DND-41 (cell line): Measurements from ENCODE around the gene EYA2.

Experiments
- ATAC-seq: fragments of 200-7000 bp; cut with Tn5 transposase; 3 replicates; pipeline ENCODE4 v1.9.1; 2021; ENCODE audit warnings: low read depth; ENCODE audit not compliant: insufficient read depth
- DNase-seq: peaks from one replicate; pipeline ENCODE4 v3.0.0-alpha.2; 2020
- H2AFZ ChIP-seq: 2 replicates; pipeline ENCODE4 v1.6.0; 2012; ENCODE audit warnings: low read depth, low read length
- H3K27ac ChIP-seq: 2 replicates; pipeline ENCODE4 v1.5.1; 2012; ENCODE audit warnings: low read length, inconsistent platforms
- H3K27me3 ChIP-seq: fragments of 200-600 bp; sonication (generic); 2 replicates; pipeline ENCODE4 v1.6.0; 2012; ENCODE audit warnings: low read length, mild to moderate bottlenecking, inconsistent platforms; ENCODE audit not compliant: insufficient read depth, poor library complexity
- H3K36me3 ChIP-seq: 2 replicates; pipeline ENCODE4 v1.5.1; 2012; ENCODE audit warnings: low read length, inconsistent platforms; ENCODE audit not compliant: insufficient read depth
- H3K4me1 ChIP-seq: 2 replicates; pipeline ENCODE4 v1.5.1; 2012; ENCODE audit warnings: mild to moderate bottlenecking, low read length; ENCODE audit not compliant: insufficient read depth
- H3K4me2 ChIP-seq: 2 replicates; pipeline ENCODE4 v1.6.0; 2012; ENCODE audit warnings: mild to moderate bottlenecking, moderate library complexity, low read length, inconsistent platforms; ENCODE audit not compliant: insufficient read depth
- H3K4me3 ChIP-seq, 2 experiments: fragments of 200-600 bp in 1 of 2; shearing (Covaris generic) in 1 of 2; 2 replicates each; pipeline ENCODE4 v1.5.1; 2012 to 2016; ENCODE audit warnings: inconsistent platforms in 2 of 2, low read length in 2 of 2, mild to moderate bottlenecking in 2 of 2, low read depth in 1 of 2, moderate library complexity in 1 of 2
- H3K79me2 ChIP-seq: 2 replicates; pipeline ENCODE4 v1.6.0; 2012; ENCODE audit warnings: low read length, inconsistent platforms; ENCODE audit not compliant: insufficient read depth
- H3K9ac ChIP-seq: 2 replicates; pipeline ENCODE4 v1.6.0; 2012; ENCODE audit warnings: low read depth, mild to moderate bottlenecking, inconsistent platforms, low read length, moderate library complexity
- H3K9me3 ChIP-seq: 2 replicates; pipeline ENCODE4 v1.5.1; 2012; ENCODE audit warnings: low read length, moderate library complexity, mild to moderate bottlenecking, inconsistent platforms; ENCODE audit not compliant: insufficient read depth, severe bottlenecking
- H4K20me1 ChIP-seq: 2 replicates; pipeline ENCODE4 v1.6.0; 2012; ENCODE audit warnings: low read length; ENCODE audit not compliant: insufficient read depth
- EZH2 ChIP-seq: IDR thresholded peaks from 3 replicates; pipeline ENCODE4 v1.6.1; 2012; ENCODE audit warnings: borderline replicate concordance, low read depth, mild to moderate bottlenecking, moderate library complexity, low read length, inconsistent platforms; ENCODE audit not compliant: severe bottlenecking
- TF ChIP-seq, protein P1 (sequence below): IDR thresholded peaks from 2 replicates; pipeline ENCODE4 v1.5.1; 2012; ENCODE audit warnings: borderline replicate concordance, low read length, moderate library complexity, mild to moderate bottlenecking; ENCODE audit not compliant: poor library complexity, severe bottlenecking; ENCODE audit errors: extremely low read depth

The EYA2 gene

DNA sequence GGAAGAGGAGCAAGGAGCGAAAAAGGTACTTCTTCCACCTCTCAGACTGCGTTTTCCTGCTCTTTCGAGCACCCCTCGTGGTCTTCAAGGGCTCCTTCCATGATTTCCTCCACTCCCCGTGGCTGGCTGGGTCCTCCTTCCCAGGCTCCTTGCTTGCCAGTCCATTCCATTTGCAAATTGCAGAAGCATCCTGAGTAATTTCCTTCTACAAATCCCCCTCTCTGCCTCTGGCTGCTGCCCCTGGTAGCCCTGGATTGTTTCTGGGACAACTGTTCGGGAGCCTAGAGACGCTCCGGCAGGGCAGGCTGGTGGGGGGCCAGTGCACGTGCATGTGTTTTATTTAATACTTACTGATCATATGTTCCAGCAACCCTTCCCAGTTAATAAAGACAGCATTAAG is 288.7 kb downstream of the EYA2 start:
- H3K79me2 ChIP-seq, result no peaks in the 10 kb centered on the region
- no peaks in the 10 kb centered on the region for H3K4me1 ChIP-seq
- no peaks in the 10 kb centered on the region for H3K9me3 ChIP-seq
- no peak overlapping the region for H3K4me3 ChIP-seq
- no peak overlapping the region for H3K9ac ChIP-seq
- no peak for TF ChIP-seq EZH2
- ATAC-seq (no peak), DNase-seq (no peak)
- no peaks in the 10 kb centered on the region for H4K20me1 ChIP-seq
- H3K4me2 ChIP-seq, result no peak overlapping the region
- peaks cover 3% of the 10 kb centered on the region for H3K27me3 ChIP-seq
- no peaks in the 10 kb centered on the region for H3K36me3 ChIP-seq
- H3K27ac ChIP-seq, result no peak overlapping the region
- H2AFZ ChIP-seq, result no peak overlapping the region

DNA sequence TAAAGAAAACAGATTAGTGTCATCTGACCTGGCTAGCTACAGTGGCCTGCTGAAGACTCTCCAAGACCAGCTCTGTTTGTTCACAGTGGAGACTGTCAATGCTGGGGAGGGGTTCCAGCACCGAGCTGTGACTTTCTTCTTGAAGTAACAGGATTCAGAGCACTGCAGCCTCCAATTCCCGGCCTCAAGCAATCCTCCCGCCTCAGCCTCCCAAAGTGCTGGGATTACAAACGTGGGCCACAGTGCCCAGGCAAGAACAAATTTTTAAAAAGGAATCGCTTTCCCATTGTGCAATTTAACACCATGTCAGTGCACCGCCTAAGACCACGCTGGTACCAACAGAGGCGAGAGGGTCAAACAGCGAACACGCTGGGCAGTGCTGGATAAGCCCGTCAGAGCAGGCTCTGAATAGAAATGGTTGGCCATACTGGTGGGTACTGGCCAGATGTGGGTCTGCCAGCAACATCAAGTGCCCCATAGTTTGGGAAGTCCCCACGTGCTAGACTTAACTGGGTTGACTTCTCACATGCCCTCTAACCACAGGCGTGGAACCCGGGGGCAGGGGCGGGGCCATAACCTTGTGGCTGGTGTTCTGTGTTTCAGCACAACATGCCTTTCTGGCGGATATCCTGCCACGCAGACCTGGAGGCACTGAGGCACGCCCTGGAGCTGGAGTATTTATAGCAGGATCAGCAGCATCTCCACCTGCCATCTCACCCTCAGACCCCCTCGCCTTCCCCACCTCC is 293.0 kb downstream of the EYA2 start:
- Histone ChIP-seq H3K4me1 (no peaks in the 10 kb centered on the region), H4K20me1 (no peaks in the 10 kb centered on the region), H3K36me3 (no peaks in the 10 kb centered on the region), H3K4me3 (no peak overlapping the region), H3K4me2 (no peak overlapping the region), H3K9ac (no peak overlapping the region), H3K79me2 (no peaks in the 10 kb centered on the region), H3K9me3 (no peaks in the 10 kb centered on the region), H3K27ac (no peak overlapping the region), H3K27me3 (peaks cover 10% of the 10 kb centered on the region), H2AFZ (no peak overlapping the region)
- TF ChIP-seq EZH2, result no peak
- TF ChIP-seq, protein P1, sequence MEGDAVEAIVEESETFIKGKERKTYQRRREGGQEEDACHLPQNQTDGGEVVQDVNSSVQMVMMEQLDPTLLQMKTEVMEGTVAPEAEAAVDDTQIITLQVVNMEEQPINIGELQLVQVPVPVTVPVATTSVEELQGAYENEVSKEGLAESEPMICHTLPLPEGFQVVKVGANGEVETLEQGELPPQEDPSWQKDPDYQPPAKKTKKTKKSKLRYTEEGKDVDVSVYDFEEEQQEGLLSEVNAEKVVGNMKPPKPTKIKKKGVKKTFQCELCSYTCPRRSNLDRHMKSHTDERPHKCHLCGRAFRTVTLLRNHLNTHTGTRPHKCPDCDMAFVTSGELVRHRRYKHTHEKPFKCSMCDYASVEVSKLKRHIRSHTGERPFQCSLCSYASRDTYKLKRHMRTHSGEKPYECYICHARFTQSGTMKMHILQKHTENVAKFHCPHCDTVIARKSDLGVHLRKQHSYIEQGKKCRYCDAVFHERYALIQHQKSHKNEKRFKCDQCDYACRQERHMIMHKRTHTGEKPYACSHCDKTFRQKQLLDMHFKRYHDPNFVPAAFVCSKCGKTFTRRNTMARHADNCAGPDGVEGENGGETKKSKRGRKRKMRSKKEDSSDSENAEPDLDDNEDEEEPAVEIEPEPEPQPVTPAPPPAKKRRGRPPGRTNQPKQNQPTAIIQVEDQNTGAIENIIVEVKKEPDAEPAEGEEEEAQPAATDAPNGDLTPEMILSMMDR, result no peak
- ATAC-seq, result peak; percentile 62; the same call in 2 of the 3 replicates
- peak; percentile 51 for DNase-seq

DNA sequence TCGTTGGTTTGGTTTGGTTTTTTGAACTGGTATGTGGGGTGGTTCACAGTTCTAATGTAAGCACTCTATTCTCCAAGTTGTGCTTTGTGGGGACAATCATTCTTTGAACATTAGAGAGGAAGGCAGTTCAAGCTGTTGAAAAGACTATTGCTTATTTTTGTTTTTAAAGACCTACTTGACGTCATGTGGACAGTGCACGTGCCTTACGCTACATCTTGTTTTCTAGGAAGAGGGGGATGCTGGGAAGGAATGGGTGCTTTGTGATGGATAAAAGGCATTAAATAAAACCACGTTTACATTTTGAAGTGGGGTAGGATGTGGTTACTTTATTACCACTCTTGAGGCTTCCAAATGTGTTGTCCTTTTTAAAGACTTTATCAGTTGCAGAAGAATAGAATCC is 293.9 kb downstream of the EYA2 start:
- peaks cover 10% of the 10 kb centered on the region for H3K27me3 ChIP-seq
- no peaks in the 10 kb centered on the region for H3K79me2 ChIP-seq
- ATAC-seq (peak; percentile 62), DNase-seq (peak; percentile 17)
- no peaks in the 10 kb centered on the region for H4K20me1 ChIP-seq
- no peak for TF ChIP-seq EZH2
- TF ChIP-seq, protein P1, result no peak
- H3K4me2 ChIP-seq, result no peak overlapping the region
- H3K4me3 ChIP-seq, result no peak overlapping the region
- no peak overlapping the region for H3K9ac ChIP-seq
- H2AFZ ChIP-seq, result no peak overlapping the region
- no peak overlapping the region for H3K27ac ChIP-seq
- no peaks in the 10 kb centered on the region for H3K36me3 ChIP-seq
- H3K4me1 ChIP-seq, result no peaks in the 10 kb centered on the region
- H3K9me3 ChIP-seq, result no peaks in the 10 kb centered on the region

DNA sequence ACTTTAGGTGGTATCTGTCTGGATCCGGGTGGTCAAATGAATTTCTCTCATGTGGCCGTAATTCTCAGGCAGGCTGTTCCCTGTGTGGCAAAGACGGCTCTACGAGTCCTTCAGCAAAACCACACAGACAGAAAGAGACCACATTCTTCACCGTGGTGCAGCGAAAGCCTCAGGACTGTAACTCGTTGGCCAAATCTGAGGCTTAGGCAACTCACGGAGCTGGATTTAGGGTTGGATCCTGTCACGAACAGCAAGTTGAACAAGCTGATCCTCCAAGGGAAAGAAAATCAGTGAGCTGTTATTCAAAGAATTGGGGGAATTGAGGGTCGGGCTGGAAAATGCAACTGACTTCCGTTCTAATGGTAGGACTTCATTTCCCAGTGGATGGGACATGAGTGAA is 294.4 kb downstream of the EYA2 start:
- Histone ChIP-seq H3K27ac (no peak overlapping the region), H3K36me3 (no peaks in the 10 kb centered on the region), H3K9ac (no peak overlapping the region), H3K79me2 (no peaks in the 10 kb centered on the region), H3K4me1 (no peaks in the 10 kb centered on the region), H4K20me1 (no peaks in the 10 kb centered on the region), H3K27me3 (peaks cover 7% of the 10 kb centered on the region), H3K4me2 (no peak overlapping the region), H3K9me3 (no peaks in the 10 kb centered on the region), H3K4me3 (no peak overlapping the region), H2AFZ (no peak overlapping the region)
- peak; percentile 29; the same call in 2 of the 3 replicates for ATAC-seq
- DNase-seq, result peak; percentile 17
- TF ChIP-seq, protein P1, result no peak
- TF ChIP-seq EZH2, result no peak
